NCI-H774 (cell line): ENCODE measurements around the gene NFIA.

ENCODE experiments used
- DNase-seq: peaks from one replicate; lab custom pipeline; 2025; lab: John Stamatoyannopoulos, UW

Gene NFIA

GRCh38 chr1:61397935-61398334 lies 315.6 kb downstream of the NFIA start:
- DNase-seq: no peak

- DNase-seq: no peak
Observed at GRCh38 chr1:61399199-61399598, 316.8 kb downstream of the NFIA start.

GRCh38 chr1:61400131-61400770 lies 317.9 kb downstream of the NFIA start:
- DNase-seq: no peak

- no peak for DNase-seq
Observed at GRCh38 chr1:61400997-61401396, 318.6 kb downstream of the NFIA start.

GRCh38 chr1:61403679-61404596 lies 321.6 kb downstream of the NFIA start:
- DNase-seq: no peak

GRCh38 chr1:61404597-61405376 lies 322.4 kb downstream of the NFIA start:
- DNase-seq: no peak

GRCh38 chr1:61406467-61406866 lies 324.1 kb downstream of the NFIA start:
- DNase-seq: no peak

- no peak for DNase-seq
Observed at GRCh38 chr1:61412601-61413000, 330.2 kb downstream of the NFIA start.

GRCh38 chr1:61419196-61419595 lies 336.8 kb downstream of the NFIA start:
- no peak for DNase-seq

- no peak for DNase-seq
Observed at GRCh38 chr1:61419657-61420056, 337.3 kb downstream of the NFIA start.

GRCh38 chr1:61420243-61420642 lies 337.9 kb downstream of the NFIA start:
- DNase-seq: no peak

- DNase-seq: no peak
Observed at GRCh38 chr1:61420909-61421835, 338.8 kb downstream of the NFIA start.

- no peak for DNase-seq
Observed at GRCh38 chr1:61423643-61424042, 341.3 kb downstream of the NFIA start.

GRCh38 chr1:61424382-61424781 lies 342.0 kb downstream of the NFIA start:
- peak; percentile 51 for DNase-seq

- DNase-seq: no peak
Observed at GRCh38 chr1:61425040-61425439, 342.7 kb downstream of the NFIA start.

- DNase-seq: peak; percentile 50
Observed at GRCh38 chr1:61426254-61426653, 343.9 kb downstream of the NFIA start.

- no peak for DNase-seq
Observed at GRCh38 chr1:61426885-61427284, 344.5 kb downstream of the NFIA start.

- no peak for DNase-seq
Observed at GRCh38 chr1:61427510-61427909, 345.1 kb downstream of the NFIA start.

GRCh38 chr1:61428146-61428545 lies 345.8 kb downstream of the NFIA start:
- no peak for DNase-seq

- DNase-seq: no peak
Observed at GRCh38 chr1:61432616-61433388, 350.4 kb downstream of the NFIA start.

GRCh38 chr1:61433646-61434045 lies 351.3 kb downstream of the NFIA start:
- DNase-seq: no peak
